Fibroblast of lung (primary cell): Measurements from ENCODE around the gene ZNHIT1.

ENCODE experiments used
- CTCF ChIP-seq, 2 donors: IDR thresholded peaks in 1 of 2; conservative IDR thresholded peaks in 1 of 2; 1 replicate in 1 of 2; 2 replicates in 1 of 2; pipeline ENCODE4 v1.5.1; 2011 to 2012; ENCODE audit warnings: low read length in 2 of 2, control low read depth in 1 of 2, inconsistent platforms in 1 of 2, low read depth in 1 of 2, mild to moderate bottlenecking in 1 of 2
- EZH2 ChIP-seq: IDR thresholded peaks from 2 replicates; pipeline ENCODE4 v1.5.1; 2012; ENCODE audit warnings: low read length, control low read depth, mild to moderate bottlenecking; ENCODE audit errors: missing control alignments

GRCh38 chr7:101185258-101185839 lies 32.6 kb upstream of the ZNHIT1 start:
- TF ChIP-seq CTCF (conservative IDR thresholded peaks at IDR 0.05 in 1 of 2, IDR thresholded peaks at IDR 0.05 in 1 of 2; ENCODE audit: low read depth in 1 of 2, low read length in 2 of 2) (no peak), EZH2 (no peak)
